HG03064 (cell line): ENCODE data around the gene SLC7A7.
"Not testable (repeated sequence)": the region's sequence is repeated elsewhere in the genome, so short reads cannot be mapped to it uniquely, and the experiment has no call there.

Source experiments
- ATAC-seq: cut with Tn5 transposase; IDR thresholded peaks from one replicate; pipeline ENCODE4 v1.9.1; 2021; ENCODE audit warnings: low read depth; ENCODE audit not compliant: unreplicated experiment

The SLC7A7 gene

GRCh38 chr14:22794551-22794951, 20.7 kb downstream of the SLC7A7 start:
- no peak for ATAC-seq

GRCh38 chr14:22793976-22794375, 21.3 kb downstream of the SLC7A7 start:
- no peak for ATAC-seq

- not testable (repeated sequence) for ATAC-seq
Observed at GRCh38 chr14:22793550-22793949, 21.7 kb downstream of the SLC7A7 start.

- ATAC-seq, result no peak
Observed at GRCh38 chr14:22792158-22792557, 23.1 kb downstream of the SLC7A7 start.

GRCh38 chr14:22791301-22791700, 23.9 kb downstream of the SLC7A7 start:
- no peak for ATAC-seq

- no peak for ATAC-seq
Observed at GRCh38 chr14:22786685-22787084, 28.6 kb downstream of the SLC7A7 start.

GRCh38 chr14:22781301-22781991, 33.8 kb downstream of the SLC7A7 start:
- no peak for ATAC-seq

- no peak for ATAC-seq
Observed at GRCh38 chr14:22780941-22781300, 34.3 kb downstream of the SLC7A7 start.

GRCh38 chr14:22780105-22780679, 35.0 kb downstream of the SLC7A7 start:
- ATAC-seq, result no peak

GRCh38 chr14:22778084-22778483, 37.2 kb downstream of the SLC7A7 start:
- no peak for ATAC-seq

- ATAC-seq, result not testable (repeated sequence)
Observed at GRCh38 chr14:22776849-22777248, 38.4 kb downstream of the SLC7A7 start.

- ATAC-seq, result no peak
Observed at GRCh38 chr14:22776215-22776614, 39.0 kb downstream of the SLC7A7 start.

GRCh38 chr14:22774011-22774706, 41.1 kb downstream of the SLC7A7 start:
- no peak for ATAC-seq

- no peak for ATAC-seq
Observed at GRCh38 chr14:22773162-22774010, 41.8 kb downstream of the SLC7A7 start.

- no peak for ATAC-seq
Observed at GRCh38 chr14:22772725-22773124, 42.5 kb downstream of the SLC7A7 start.

- no peak for ATAC-seq
Observed at GRCh38 chr14:22770481-22771187, 44.6 kb downstream of the SLC7A7 start.

GRCh38 chr14:22769369-22769768, 45.9 kb downstream of the SLC7A7 start:
- no peak for ATAC-seq

GRCh38 chr14:22768947-22769346, 46.3 kb downstream of the SLC7A7 start:
- no peak for ATAC-seq

GRCh38 chr14:22767323-22767589, 48.0 kb downstream of the SLC7A7 start:
- ATAC-seq, result no peak

- ATAC-seq, result peak; percentile 68
Observed at GRCh38 chr14:22766457-22767322, 48.5 kb downstream of the SLC7A7 start, which contains the start of gene OXA1L. Gene OXA1L (plus strand): TSS chr14:22766688. CDS start chr14:22766702, 14 bp downstream.
